ENCODE results near the gene SERPINA3. TPM values are rescaled to one million over a fixed set of nuclear protein-coding genes. Genes with fewer than 3 reads are reported as not detected.
A peak's percentile ranks its signal among the peaks of the same experiment; 100 is the strongest.
"Not testable (repeated sequence)": the region's sequence is repeated elsewhere in the genome, so short reads cannot be mapped to it uniquely, and the experiment has no call there.

SERPINA3 gene
- total and polyA plus RNA-seq, 11 donors, result 2.7 to 205 (median 23.6) TPM

DNA sequence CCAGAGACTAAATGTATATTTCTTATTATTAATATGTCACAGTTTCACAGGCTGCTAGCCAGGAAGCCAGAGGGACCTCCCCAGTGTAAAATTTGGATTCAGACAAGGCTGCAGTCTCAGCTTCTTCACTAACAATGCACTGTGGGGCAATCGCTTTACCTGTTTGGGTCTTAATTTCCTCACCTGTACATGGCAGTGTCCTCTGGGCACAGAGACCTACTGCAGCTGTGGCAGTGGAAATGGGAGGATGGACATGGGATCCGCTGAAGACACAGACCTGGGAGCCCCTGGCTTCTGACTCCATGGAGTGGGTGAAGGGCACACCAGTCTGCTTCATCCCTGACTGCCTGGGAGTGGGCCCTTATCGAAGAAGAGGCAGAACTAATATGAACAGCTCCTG is 37.9 kb upstream of the SERPINA3 start:
- ATAC-seq (no peak), DNase-seq (no peak)
- no peaks in the 10 kb centered on the region for H3K36me3 ChIP-seq
- peaks cover 0 to 9% (median 0%) of the 10 kb centered on the region in 12 donors for H3K4me1 ChIP-seq
- H3K9me3 ChIP-seq, result no peaks in the 10 kb centered on the region
- 73 to 92% (median 86%) methylated on average over 3 of the region's 3 CpGs for WGBS, 4 donors
- H3K27ac ChIP-seq, result no peak overlapping the region
- TF ChIP-seq POLR2A (IDR thresholded peaks at IDR 0.05), result no peak
- TF ChIP-seq, protein P1, sequence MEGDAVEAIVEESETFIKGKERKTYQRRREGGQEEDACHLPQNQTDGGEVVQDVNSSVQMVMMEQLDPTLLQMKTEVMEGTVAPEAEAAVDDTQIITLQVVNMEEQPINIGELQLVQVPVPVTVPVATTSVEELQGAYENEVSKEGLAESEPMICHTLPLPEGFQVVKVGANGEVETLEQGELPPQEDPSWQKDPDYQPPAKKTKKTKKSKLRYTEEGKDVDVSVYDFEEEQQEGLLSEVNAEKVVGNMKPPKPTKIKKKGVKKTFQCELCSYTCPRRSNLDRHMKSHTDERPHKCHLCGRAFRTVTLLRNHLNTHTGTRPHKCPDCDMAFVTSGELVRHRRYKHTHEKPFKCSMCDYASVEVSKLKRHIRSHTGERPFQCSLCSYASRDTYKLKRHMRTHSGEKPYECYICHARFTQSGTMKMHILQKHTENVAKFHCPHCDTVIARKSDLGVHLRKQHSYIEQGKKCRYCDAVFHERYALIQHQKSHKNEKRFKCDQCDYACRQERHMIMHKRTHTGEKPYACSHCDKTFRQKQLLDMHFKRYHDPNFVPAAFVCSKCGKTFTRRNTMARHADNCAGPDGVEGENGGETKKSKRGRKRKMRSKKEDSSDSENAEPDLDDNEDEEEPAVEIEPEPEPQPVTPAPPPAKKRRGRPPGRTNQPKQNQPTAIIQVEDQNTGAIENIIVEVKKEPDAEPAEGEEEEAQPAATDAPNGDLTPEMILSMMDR (IDR thresholded peaks at IDR 0.05), result no peak
- H3K27me3 ChIP-seq, result peaks cover 0 to 5% (median 0%) of the 10 kb centered on the region in 9 donors
- intact Hi-C loops (cut with DNase I), result no loop called here
- no peak overlapping the region for H3K4me3 ChIP-seq

DNA sequence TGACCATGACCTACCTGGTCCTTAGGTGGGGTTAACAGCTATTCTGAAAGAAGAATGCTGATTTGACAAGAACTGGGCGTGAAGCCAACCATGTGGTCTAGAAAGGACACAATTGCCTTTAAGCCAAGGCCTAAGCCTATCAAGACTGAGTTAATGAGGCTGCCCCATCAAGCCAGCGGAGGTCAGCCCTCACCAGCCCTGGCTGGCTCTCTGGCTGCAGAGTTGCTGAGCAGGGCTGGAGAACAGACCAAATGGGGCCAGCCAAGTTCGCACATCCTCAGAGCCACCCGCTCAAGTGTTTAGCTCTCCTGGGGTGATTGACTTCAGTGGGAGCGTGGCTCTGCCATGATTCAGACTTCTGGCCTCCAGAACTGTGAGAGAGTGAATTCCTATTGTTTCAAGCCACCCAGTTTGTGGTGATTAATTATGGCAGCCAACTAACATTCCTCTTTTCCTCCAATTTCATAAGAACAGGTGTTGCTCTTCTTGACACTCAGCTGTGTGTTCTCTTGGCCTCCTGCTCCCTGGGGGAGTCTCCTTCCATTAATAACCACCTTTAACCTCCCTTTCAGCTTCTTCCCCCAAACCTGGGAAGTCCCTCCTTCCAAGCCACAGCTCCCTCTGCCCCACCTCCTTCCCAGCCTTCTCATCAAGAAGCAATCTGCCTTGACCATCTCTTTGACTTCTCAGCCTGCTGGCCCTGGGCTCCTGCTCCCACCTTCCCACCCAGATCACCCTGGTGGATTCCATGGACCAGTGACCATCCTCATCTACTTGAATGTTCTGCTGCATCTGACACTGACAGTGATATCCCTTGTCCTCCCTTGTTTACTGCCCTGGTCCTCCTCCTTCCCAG is 36.2 kb upstream of the SERPINA3 start:
- Histone ChIP-seq H3K9me3 (no peaks in the 10 kb centered on the region), H3K4me1 (peaks cover 0 to 15% (median 0%) of the 10 kb centered on the region in 12 donors), H3K27ac (no peak overlapping the region), H3K27me3 (no peaks in the 10 kb centered on the region), H3K36me3 (no peaks in the 10 kb centered on the region), H3K4me3 (no peak overlapping the region)
- TF ChIP-seq POLR2A (IDR thresholded peaks at IDR 0.05), result no peak
- TF ChIP-seq, protein P1 (IDR thresholded peaks at IDR 0.05), result no peak
- DNase-seq (no peak), ATAC-seq (peak in 1 of 4 donors; percentile 39)
- intact Hi-C loops (cut with DNase I), result no loop called here
- 70 to 81% (median 78%) methylated on average over 4 to 5 of the region's 5 CpGs for WGBS, 4 donors

DNA sequence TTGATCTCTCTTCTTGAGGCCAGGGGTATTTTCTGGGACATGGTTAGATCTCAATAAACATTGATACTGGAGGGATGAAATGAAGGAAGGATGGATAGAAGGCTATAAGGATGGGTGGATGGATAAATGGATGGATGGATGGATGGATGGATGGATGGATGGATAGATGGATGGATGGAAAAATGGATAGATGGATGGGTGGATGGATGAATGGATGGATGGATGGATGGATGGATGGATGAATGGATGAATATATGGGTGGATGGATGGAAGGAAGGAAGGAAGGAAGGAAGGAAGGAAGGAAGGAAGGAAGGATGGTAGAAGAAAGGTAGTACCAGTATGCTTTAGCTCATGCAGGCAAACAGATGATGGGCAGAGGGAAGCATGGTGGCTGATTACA is 34.7 kb upstream of the SERPINA3 start:
- intact Hi-C loops (cut with DNase I); H3K27me3 ChIP-seq; ATAC-seq; DNase-seq; H3K27ac ChIP-seq; H3K9me3 ChIP-seq; H3K4me3 ChIP-seq; H3K36me3 ChIP-seq: not testable (repeated sequence)
- H3K4me1 ChIP-seq, result peaks cover 0 to 14% (median 0%) of the 10 kb centered on the region in 12 donors

- no peak for ATAC-seq
- peaks cover 0 to 14% (median 0%) of the 10 kb centered on the region in 12 donors for H3K4me1 ChIP-seq
- intact Hi-C loops (cut with DNase I), result no loop called here
- TF ChIP-seq POLR2A (IDR thresholded peaks at IDR 0.05), result no peak
- TF ChIP-seq, protein P1 (IDR thresholded peaks at IDR 0.05), result no peak
- H3K4me3 ChIP-seq, result no peak overlapping the region
- WGBS, 4 donors, result 78 to 83% (median 80%) methylated on average over 6 of the region's 6 CpGs
- DNase-seq, result no peak
- no peaks in the 10 kb centered on the region for H3K36me3 ChIP-seq
- H3K27ac ChIP-seq, result no peak overlapping the region
- no peaks in the 10 kb centered on the region for H3K9me3 ChIP-seq
- no peaks in the 10 kb centered on the region for H3K27me3 ChIP-seq
Measured at GRCh38 chr14:94578712-94579111, 33.5 kb upstream of the SERPINA3 start.
